HCT116 (cell line): ENCODE measurements around the gene C3orf22. TPM values are rescaled to one million over a fixed set of nuclear protein-coding genes. Genes with fewer than 3 reads are reported as not detected.

Experiments used
- ATAC-seq: fragments of 200-7000 bp; cut with Tn5 transposase; 2 replicates; pipeline ENCODE4 v1.9.1; 2020; ENCODE audit warnings: mild to moderate bottlenecking, moderate library complexity
- BruUV-seq: library from RNA; stranded (reverse); fragments of 400-500 nt; replicated peaks from 2 replicates; lab custom pipeline; 2021; lab: Mats Ljungman, UMichigan
- CTCF ChIA-PET: fragments of 300-600 bp; sonication (Branson Sonifier 250); formaldehyde crosslinking; loops from one replicate; lab custom pipeline; 2021; ENCODE audit warnings: antibody characterized with exemption; lab: Charles Lee
- POLR2A ChIA-PET: fragments of 300-600, 350-600 bp; sonication (Branson Sonifier 250); formaldehyde crosslinking; loops from one replicate; lab custom pipeline; 2021; ENCODE audit warnings: antibody characterized with exemption; lab: Charles Lee
- RAD21 ChIA-PET, 2 experiments: fragments of 300-600 bp; sonication (Branson Sonifier 250); formaldehyde crosslinking; loops; one replicate each; lab custom pipeline; 2023; ENCODE audit warnings: low total read pairs in 2 of 2; ENCODE audit not compliant: uncharacterized antibody in 2 of 2, unreplicated experiment in 2 of 2, low non-redundant PET in 1 of 2; lab: Charles Lee
- DNase-seq: peaks from one replicate; pipeline ENCODE4 v3.0.0-alpha.2; 2010; ENCODE audit warnings: low read depth, low spot score
- H2AFZ ChIP-seq: fragments of 200-600 bp; shearing (Covaris generic), sonication (generic); 2 replicates; pipeline ENCODE4 v1.6.1; 2017; ENCODE audit warnings: low read depth, mixed run types, mixed read lengths, antibody characterized with exemption, low read length; ENCODE audit not compliant: poor library complexity, severe bottlenecking
- H3K27ac ChIP-seq: 2 replicates; pipeline ENCODE4 v1.5.1; 2012; ENCODE audit warnings: low read depth, low read length
- H3K27me3 ChIP-seq: fragments of 200-600 bp; sonication (generic); 2 replicates; pipeline ENCODE4 v1.6.1; 2016; ENCODE audit warnings: mixed run types, low read length, mixed read lengths; ENCODE audit not compliant: insufficient read depth
- H3K36me3 ChIP-seq, 2 experiments: fragments of 200-500 bp in 1 of 2; fragments of 200-600 bp in 1 of 2; sonication (Bioruptor generic) in 1 of 2; sonication (generic) in 1 of 2; 2 replicates each; pipeline versions ENCODE4 v1.5.1 to v1.6.1; 2014 to 2016; ENCODE audit warnings: low read length in 2 of 2, inconsistent platforms in 1 of 2, mixed read lengths in 1 of 2, mixed run types in 1 of 2; ENCODE audit not compliant: insufficient read depth in 2 of 2, control insufficient read depth in 1 of 2
- H3K4me1 ChIP-seq, 2 experiments: fragments of 200-600 bp in 1 of 2; sonication (generic) in 1 of 2; 2 replicates each; pipeline versions ENCODE4 v1.5.1 to v1.6.1; 2012 to 2017; ENCODE audit warnings: low read length in 2 of 2, inconsistent platforms in 1 of 2, mild to moderate bottlenecking in 1 of 2, mixed read lengths in 1 of 2, mixed run types in 1 of 2, moderate library complexity in 1 of 2; ENCODE audit not compliant: insufficient read depth in 2 of 2, control insufficient read depth in 1 of 2
- H3K4me2 ChIP-seq: fragments of 200-600 bp; sonication (generic); 2 replicates; pipeline ENCODE4 v1.6.1; 2017; ENCODE audit warnings: mixed run types, low read length, mixed read lengths
- H3K4me3 ChIP-seq, 2 experiments: fragments of 200-600 bp in 1 of 2; sonication (generic) in 1 of 2; replicated peaks in 1 of 2; 2 replicates each; pipeline ENCODE4 v1.5.1; 2011 to 2016; ENCODE audit warnings: low read length in 2 of 2, control low read depth in 1 of 2, low read depth in 1 of 2, mild to moderate bottlenecking in 1 of 2, mixed read lengths in 1 of 2, mixed run types in 1 of 2
- H3K79me2 ChIP-seq: fragments of 200-600 bp; sonication (generic); 2 replicates; pipeline ENCODE4 v1.6.1; 2017; ENCODE audit warnings: mild to moderate bottlenecking, mixed run types, low read length, moderate library complexity, mixed read lengths; ENCODE audit not compliant: insufficient read depth
- H3K9ac ChIP-seq: fragments of 200-600 bp; sonication (generic); 2 replicates; pipeline ENCODE4 v1.6.1; 2016; ENCODE audit warnings: low read length, mixed read lengths
- H3K9me2 ChIP-seq: fragments of 200-600 bp; sonication (generic), shearing (Covaris generic); 2 replicates; pipeline ENCODE4 v1.6.1; 2017; ENCODE audit warnings: mixed run types, mild to moderate bottlenecking, moderate library complexity; ENCODE audit not compliant: insufficient read depth
- H3K9me3 ChIP-seq, 2 experiments: fragments of 200-500 bp in 1 of 2; fragments of 200-600 bp in 1 of 2; sonication (Bioruptor generic) in 1 of 2; sonication (generic) in 1 of 2; 2 replicates each; pipeline ENCODE4 v1.6.1; 2014 to 2017; ENCODE audit warnings: low read length in 2 of 2, mixed read lengths in 2 of 2, inconsistent platforms in 1 of 2, low read depth in 1 of 2, mild to moderate bottlenecking in 1 of 2, mixed run types in 1 of 2, moderate library complexity in 1 of 2; ENCODE audit not compliant: control insufficient read depth in 1 of 2, insufficient read depth in 1 of 2
- H4K20me1 ChIP-seq: fragments of 200-600 bp; sonication (generic), shearing (Covaris generic); 2 replicates; pipeline ENCODE4 v1.6.1; 2017; ENCODE audit warnings: mixed run types, mild to moderate bottlenecking, moderate library complexity; ENCODE audit not compliant: insufficient read depth
- ATF3 ChIP-seq: IDR thresholded peaks from 2 replicates; pipeline ENCODE4 v1.6.1; 2012
- CBX3 ChIP-seq: IDR thresholded peaks from 2 replicates; pipeline ENCODE4 v1.6.1; 2012; ENCODE audit warnings: low read depth
- EGR1 ChIP-seq: IDR thresholded peaks from 2 replicates; pipeline ENCODE4 v1.6.1; 2012; ENCODE audit warnings: low read depth
- ELF1 ChIP-seq: IDR thresholded peaks from 2 replicates; pipeline ENCODE4 v1.6.1; 2012; ENCODE audit warnings: low read depth, borderline replicate concordance
- EZH2phosphoT487 ChIP-seq: fragments of 200-600 bp; IDR thresholded peaks from 2 replicates; pipeline ENCODE4 v1.6.1; 2018; ENCODE audit warnings: antibody characterized with exemption, borderline replicate concordance
- FOSL1 ChIP-seq: IDR thresholded peaks from 2 replicates; pipeline ENCODE4 v1.6.1; 2012; ENCODE audit warnings: low read depth
- JUND ChIP-seq: IDR thresholded peaks from 2 replicates; pipeline ENCODE4 v1.6.1; 2012
- POLR2AphosphoS5 ChIP-seq: IDR thresholded peaks from 2 replicates; pipeline ENCODE4 v1.6.1; 2011; ENCODE audit warnings: mild to moderate bottlenecking, low read depth, low read length, moderate library complexity
- REST ChIP-seq: IDR thresholded peaks from 2 replicates; pipeline ENCODE4 v1.6.1; 2012; ENCODE audit warnings: low read depth
- SP1 ChIP-seq: IDR thresholded peaks from 2 replicates; pipeline ENCODE4 v1.6.1; 2012; ENCODE audit warnings: low read depth
- TCF7L2 ChIP-seq: IDR thresholded peaks from 2 replicates; pipeline ENCODE4 v1.7.0; 2011; ENCODE audit warnings: borderline replicate concordance, inconsistent platforms; ENCODE audit not compliant: insufficient read depth, insufficient read length; ENCODE audit errors: extremely low read depth
- YY1 ChIP-seq: IDR thresholded peaks from 2 replicates; pipeline ENCODE4 v1.6.1; 2011; ENCODE audit warnings: low read length, low read depth, moderate library complexity, mild to moderate bottlenecking; ENCODE audit not compliant: insufficient replicate concordance; ENCODE audit errors: extremely low read depth
- intact Hi-C: fragments of 100-400 bp; cut with micrococcal nuclease; formaldehyde crosslinking; loops from 2 replicates; pipeline ENCODE4 v1.10.0; 2022
- total RNA-seq: library from RNA; stranded (reverse); gene quantifications from one replicate; pipeline ENCODE4 v1.2.1, GENCODE V29; 2021; ENCODE audit not compliant: unreplicated experiment

Gene C3orf22
- total RNA-seq, 1 experiment from 2014 or later: not detected

GRCh38 chr3:126551121-126551838, 7.5 kb downstream of the C3orf22 start:
- ATAC-seq (no peak), DNase-seq (no peak)
- Histone ChIP-seq H3K9ac (no peak overlapping the region), H3K9me3 (no peaks in the 10 kb centered on the region), H3K4me3 (no peak overlapping the region), H3K79me2 (no peaks in the 10 kb centered on the region), H3K27me3 (peaks cover 2% of the 10 kb centered on the region; the same call in 1 of the 2 replicates), H3K4me2 (no peak overlapping the region), H3K9me2 (no peaks in the 10 kb centered on the region), H3K4me1 (no peaks in the 10 kb centered on the region), H2AFZ (no peak overlapping the region), H3K27ac (no peak overlapping the region), H3K36me3 (no peaks in the 10 kb centered on the region), H4K20me1 (no peaks in the 10 kb centered on the region)
- intact Hi-C loops: no loop called here
- POLR2A ChIA-PET: no interaction called here
- RAD21 ChIA-PET: no interaction called here
- CTCF ChIA-PET: no interaction called here
- TF ChIP-seq ELF1 (no peak), EGR1 (no peak), TCF7L2 (no peak), JUND (no peak), ATF3 (no peak), POLR2AphosphoS5 (no peak)
- no TSS peak for BruUV-seq

- Histone ChIP-seq H3K9me2 (no peaks in the 10 kb centered on the region), H3K9me3 (no peaks in the 10 kb centered on the region), H3K27ac (no peak overlapping the region), H3K9ac (no peak overlapping the region), H3K4me3 (no peak overlapping the region), H3K79me2 (no peaks in the 10 kb centered on the region), H3K4me1 (no peaks in the 10 kb centered on the region), H4K20me1 (no peaks in the 10 kb centered on the region), H3K36me3 (no peaks in the 10 kb centered on the region), H3K4me2 (no peak overlapping the region), H3K27me3 (peaks cover 2% of the 10 kb centered on the region; the same call in 1 of the 2 replicates), H2AFZ (no peak overlapping the region)
- ATAC-seq (no peak), DNase-seq (no peak)
- no TSS peak for BruUV-seq
- ChIA-PET POLR2A (no interaction called here), RAD21 (no interaction called here), CTCF (no interaction called here)
- intact Hi-C loops: no loop called here
- TF ChIP-seq CBX3: no peak
- TF ChIP-seq REST: no peak
- no peak for TF ChIP-seq ELF1
- no peak for TF ChIP-seq TCF7L2
- no peak for TF ChIP-seq SP1
- TF ChIP-seq EZH2phosphoT487: no peak
- TF ChIP-seq YY1: no peak
- TF ChIP-seq EGR1: no peak
- no peak for TF ChIP-seq ATF3
- TF ChIP-seq JUND: no peak
- no peak for TF ChIP-seq FOSL1
Observed at GRCh38 chr3:126550488-126551051, 8.2 kb downstream of the C3orf22 start.
